NCI-H226 (cell line): ENCODE results near the gene TTC34.

Experiments used
- DNase-seq: peaks from one replicate; pipeline ENCODE4 v3.0.0-alpha.2; 2015

The TTC34 gene, protein sequence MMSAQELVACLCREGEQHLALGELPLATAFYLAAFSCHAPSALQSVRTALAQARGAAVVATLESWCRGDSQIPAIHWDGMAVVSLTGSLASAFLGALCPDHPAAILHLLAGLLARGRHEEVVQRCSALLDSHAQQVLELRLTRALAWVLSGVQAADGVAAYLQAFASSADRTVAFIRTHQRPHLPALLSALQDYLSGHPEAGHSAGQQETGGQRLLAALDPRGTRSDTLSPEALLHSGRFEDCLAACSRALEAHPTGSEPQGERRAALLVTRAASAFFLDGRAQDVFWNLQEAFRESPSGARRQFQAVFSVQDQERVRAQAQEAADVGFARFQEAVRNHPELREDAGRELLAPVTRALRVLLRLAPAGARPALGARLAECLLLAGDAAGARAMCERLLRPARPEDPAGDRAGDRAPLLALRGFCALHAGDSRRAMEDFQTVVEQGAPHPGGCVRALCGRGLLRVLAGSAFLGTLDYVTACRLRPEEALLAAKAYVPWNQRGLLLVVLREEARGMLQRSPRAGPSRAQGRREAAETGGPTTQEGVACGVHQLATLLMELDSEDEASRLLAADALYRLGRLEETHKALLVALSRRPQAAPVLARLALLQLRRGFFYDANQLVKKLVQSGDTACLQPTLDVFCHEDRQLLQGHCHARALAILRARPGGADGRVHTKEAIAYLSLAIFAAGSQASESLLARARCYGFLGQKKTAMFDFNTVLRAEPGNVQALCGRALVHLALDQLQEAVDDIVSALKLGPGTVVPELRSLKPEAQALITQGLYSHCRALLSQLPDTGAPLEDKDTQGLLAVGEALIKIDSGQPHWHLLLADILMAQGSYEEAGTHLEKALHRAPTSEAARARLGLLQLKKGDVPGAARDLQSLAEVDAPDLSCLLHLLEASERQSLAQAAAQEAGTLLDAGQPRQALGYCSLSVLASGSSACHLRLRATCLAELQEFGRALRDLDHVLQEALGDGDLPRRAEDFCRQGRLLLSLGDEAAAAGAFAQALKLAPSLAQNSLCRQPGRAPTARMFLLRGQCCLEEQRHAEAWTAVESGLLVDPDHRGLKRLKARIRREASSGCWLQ

DNA sequence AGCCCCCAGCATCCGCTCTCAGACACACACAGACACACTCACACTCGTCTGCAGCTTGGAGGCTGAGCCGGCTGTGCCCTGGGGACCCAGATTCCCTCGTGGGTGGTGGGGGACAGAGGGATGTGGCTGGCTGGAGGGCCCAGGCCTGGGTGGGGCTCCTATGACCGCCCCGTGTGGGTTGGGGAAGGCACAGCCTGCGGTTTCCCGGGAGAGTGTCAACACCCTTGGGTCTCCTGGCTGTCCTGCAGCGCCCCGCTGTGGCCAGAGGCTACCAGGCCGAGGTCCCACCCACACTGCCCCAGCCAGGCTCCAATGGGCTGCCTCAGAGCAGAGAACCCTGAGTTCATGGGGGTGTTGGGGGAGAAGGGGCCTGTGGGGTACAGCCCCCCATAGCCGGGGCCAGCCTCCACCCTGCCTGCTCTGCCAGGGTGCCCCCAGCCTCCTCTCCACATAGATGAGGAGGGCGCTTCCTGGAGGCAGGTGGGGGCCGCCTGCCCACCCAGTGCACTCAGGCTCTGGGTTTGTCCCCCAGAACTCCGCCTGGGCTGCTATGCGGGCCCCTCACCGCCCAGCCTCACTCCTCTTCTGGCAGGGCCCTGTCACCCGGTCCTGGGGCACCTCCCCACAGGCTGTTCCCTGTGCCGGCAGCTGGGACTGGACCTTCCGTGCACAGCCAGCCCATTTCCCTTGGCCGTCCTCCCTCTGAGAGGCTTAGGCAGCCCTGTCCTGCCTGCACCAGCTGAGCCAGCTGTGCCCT, at the start of gene TTC34:
Gene TTC34, minus strand, starts transcription at position 159 of the 757 bp plus-strand sequence. CDS start 866 bp downstream, outside the sequence.
- peak; percentile 9 for DNase-seq

GRCh38 chr1:2850502-2850901, 49.0 kb upstream of the TTC34 start:
- DNase-seq, result no peak

- no peak for DNase-seq
These were observed 46.6 kb upstream of the TTC34 start for GRCh38 chr1:2848006-2848670.

GRCh38 chr1:2847086-2847985, 45.8 kb upstream of the TTC34 start:
- DNase-seq, result no peak

DNA sequence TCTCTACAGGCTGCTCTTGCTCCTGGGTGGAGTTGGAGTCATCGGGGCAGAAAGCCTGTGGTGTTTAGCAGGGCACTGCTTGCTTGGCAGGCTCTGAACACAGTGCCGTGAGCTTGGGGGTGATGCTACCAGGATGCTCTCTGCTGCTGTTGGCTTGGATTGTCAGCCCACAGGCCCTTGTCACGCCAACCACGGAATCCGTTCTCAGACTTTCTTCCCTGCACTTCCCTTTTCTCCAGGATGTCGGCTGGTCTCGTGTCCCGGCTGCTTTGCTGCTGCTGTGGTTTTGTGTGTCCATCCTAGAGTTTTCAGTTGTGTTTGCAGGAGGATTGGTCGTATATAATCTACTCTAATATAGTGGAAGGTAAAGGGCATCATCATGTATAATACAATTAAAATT, 44.4 kb upstream of the TTC34 start:
- no peak for DNase-seq

DNA sequence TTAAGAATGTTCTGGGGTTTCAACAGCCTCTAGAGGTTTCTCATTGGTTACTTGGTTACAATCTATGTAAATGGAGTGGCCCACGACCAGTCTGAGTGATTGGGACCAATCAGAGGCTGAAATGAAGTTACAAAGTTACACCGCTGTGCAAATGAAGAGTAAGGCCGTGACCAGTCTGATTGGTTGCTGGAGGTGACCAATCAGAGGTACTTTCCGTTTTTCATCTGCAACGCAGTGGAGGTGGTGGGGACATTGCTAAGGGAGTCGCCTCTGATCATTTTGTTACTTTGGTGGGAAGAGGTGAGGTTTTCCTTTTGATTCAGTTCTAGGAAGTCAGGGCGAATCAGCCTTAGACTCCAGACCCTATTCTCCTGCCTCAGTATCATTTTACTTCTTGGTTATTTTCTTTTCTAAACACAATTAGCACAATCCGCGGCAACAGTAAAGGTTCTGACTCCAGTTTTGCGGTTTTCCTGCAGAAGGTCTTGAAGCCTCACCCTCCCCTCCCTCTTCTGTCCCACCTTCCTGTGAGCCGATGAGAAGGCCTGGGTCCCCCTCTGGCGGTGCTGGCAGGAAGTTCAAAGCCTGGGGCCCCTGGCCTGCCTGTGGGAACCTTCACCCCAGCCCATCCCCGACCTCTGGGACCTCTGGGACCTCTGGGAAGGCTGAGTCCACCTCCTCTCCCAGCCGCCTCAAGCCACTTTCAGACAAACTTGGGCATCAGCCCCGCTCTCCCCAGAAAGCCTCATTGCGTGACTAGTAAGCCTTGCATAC, 38.7 kb upstream of the TTC34 start:
- no peak for DNase-seq

GRCh38 chr1:2837823-2838222, 36.3 kb upstream of the TTC34 start:
- no peak for DNase-seq

GRCh38 chr1:2837316-2837715, 35.8 kb upstream of the TTC34 start:
- no peak for DNase-seq

- no peak for DNase-seq
These were observed 35.0 kb upstream of the TTC34 start for GRCh38 chr1:2836333-2836970.

DNA sequence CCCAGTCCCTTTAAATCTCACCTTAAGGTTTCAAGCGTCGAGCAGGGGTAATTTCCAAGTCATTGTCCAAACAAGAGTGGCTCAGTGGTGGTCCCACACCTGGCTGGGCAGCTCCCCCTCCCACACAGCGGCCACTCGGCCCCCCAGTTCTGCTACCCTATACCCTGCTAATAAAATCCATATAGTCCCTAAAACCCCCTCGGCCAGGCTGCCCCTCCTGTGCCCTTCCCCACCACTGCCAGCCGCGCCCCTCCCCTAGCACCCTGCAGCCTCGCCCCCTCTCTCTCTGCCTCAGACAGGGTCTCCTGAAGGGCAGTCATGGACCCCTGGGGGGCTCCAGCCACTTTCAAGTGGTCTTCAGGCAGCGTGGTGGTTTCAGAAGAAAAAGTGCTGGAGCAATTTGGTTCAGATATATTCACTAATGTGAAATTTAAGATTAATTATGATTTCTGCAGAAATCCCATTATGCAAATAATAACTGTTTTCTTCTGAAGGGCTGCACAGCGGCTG, 34.2 kb upstream of the TTC34 start:
- DNase-seq, result no peak

DNA sequence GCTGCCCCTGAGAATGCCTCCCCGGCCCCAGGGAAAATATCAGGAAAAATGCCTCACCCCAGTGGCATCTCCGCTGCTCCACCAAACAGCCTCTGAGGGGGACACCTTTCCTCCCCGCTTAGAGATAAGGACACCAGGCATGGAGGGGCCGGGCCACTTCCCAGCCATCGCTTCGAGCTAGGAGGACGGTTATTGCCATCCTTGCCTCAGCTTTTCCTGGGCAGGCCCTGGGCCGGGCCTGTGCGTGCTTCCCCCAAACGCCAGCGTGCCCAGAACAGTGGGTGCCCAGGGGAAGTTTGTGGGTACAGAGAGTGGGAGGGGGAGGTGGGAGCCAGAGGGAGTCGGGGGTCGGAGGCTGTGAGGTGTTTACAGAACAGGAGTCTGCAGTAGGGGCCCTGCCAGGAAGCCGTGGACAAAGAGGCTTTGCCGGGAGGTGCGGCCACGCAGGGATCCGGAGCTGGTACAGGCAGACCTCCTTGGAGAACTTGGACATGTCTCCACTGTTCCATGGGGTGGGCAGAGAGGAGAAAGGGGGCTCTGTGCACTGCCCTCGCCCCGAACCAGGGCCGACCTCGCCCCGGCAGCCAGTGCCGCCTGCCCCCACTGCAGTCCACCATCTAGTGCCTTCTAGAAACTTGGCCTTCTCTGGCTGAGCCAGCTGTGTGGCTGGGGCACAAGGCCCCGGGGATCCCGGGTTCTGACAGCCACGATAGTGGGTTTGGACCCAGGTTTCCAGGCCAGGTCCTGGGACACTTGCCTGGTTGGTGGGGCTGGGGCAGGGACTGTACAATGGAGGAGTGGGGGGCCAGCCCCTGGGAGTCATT, 33.5 kb upstream of the TTC34 start:
- no peak for DNase-seq

DNA sequence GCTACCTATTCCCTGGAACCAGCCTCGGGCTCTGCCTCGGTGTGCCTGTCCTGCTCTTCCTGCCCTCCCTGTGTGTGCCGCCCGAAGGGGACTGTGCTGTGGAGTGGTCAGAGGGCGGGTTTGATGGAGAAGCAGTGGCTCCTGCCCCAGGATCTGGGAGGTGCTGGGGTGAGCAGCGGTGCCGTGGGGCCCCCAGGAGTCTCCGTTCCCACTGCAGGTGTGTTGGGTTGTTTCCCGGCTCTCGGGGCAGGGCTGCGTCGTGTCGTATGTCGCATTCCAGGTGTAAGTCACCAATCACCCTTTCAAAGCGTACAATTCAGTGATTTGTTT, 32.6 kb upstream of the TTC34 start:
- no peak for DNase-seq

DNA sequence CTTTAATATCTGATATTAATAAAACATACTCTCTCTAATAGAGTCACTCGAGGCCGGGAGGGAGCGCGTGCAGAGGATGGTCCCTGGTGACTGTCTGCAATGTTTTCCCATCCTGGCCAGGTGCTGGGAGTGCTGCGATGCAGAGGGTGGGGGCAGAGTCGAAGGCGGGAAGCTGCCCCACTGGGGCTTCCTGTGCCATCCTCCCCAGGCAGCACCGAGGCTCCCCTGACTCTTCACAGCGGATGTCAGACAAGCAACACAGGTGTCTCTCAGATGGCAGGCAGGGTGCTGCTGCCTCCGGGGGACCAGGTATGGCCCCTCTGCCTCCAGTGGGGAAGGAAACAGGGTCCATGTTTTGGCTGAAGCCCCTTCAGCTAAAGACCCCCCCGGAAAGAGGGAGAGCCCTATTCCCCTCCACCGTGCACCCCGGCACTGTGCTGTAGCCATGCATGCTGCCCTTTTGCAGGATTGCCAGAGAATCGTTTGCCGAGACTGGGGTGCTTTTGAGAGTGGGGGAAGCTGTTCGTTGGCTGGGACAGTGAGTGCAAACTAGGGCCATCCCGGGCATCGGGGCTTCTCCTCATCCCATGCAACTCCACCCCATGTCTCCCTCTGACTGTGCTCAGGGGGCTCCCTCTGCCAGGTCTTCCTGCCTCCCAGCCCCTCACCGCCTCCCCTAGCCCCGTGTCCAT, 32.1 kb upstream of the TTC34 start:
- no peak for DNase-seq

DNA sequence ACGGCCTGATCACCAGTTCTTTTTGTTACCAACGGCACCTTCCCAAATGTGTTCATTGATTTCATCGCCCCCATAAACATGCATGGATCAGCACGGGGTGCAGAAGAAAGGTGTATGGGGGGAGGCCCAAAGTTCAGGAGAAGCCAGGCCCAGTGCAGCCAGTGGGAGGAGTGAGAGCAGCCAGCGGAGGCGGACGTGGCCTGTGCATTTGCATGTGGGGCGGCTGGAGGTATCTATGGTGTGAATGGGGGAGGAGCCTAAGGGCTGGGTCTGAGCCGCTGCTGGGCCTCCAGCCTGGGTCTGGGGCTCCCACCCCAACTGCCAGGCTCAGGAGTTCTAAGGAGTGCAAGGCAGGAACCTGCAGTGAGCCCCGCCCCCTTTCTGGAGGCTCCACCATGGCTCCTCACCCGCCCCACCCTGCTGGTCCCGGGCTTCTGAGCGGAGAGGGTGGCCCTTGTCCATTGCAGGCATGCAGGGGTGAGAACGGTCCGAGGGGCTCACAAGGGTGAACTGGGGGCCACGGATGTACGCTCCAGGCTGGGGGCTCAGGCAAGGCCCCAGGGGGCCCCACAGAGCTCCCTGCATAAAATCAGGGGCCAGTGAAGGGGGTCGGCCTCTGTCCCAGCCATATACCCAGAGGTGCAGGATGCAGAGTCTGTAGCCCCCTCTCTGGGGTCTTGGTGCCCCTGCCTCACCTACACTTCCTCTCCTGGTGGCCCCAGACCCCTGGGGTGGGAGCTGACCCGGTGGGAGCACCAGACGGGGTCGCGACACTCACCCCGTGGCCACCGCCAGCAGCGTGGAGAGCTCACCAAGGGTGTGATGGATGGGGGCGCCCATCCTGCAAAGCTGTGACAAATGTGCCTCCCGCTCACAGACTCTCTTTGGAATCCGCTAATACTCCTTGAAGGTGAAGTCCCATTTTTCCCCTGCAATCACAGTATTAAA, 31.3 kb upstream of the TTC34 start:
- no peak for DNase-seq

DNA sequence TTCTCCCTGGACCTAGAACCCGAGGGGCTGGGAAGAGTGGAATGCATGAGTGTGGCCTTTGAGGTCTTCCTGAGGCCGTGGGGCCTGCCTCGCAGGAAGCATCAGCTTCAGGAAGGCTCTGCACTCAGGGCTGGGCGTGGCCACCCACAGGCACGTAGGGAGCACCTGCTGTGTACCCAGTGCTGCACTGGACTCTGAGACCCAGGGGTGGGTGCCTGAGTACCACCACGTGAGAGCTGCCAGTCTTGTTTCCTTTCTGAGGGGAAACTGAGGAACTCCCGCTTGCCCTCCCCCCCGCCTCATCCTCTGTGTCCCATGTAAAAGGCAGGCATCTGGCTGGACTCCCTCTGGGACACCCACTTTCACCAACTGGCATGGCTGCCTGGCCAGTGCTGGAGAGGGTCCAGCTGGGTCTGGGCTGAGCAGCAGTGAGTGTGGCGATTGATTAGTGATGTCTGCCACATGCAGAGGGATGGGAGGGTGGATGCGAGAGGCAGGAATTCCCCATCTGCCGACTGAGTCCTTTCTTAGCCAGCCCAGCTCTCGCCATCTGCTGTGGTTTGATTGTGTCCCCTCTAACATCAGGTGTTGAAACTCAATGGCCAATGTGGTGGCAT, 30.2 kb upstream of the TTC34 start:
- DNase-seq, result no peak

GRCh38 chr1:2830761-2831425, 29.4 kb upstream of the TTC34 start:
- DNase-seq, result no peak
